ENCODE data around the gene CCDC30.

DNA sequence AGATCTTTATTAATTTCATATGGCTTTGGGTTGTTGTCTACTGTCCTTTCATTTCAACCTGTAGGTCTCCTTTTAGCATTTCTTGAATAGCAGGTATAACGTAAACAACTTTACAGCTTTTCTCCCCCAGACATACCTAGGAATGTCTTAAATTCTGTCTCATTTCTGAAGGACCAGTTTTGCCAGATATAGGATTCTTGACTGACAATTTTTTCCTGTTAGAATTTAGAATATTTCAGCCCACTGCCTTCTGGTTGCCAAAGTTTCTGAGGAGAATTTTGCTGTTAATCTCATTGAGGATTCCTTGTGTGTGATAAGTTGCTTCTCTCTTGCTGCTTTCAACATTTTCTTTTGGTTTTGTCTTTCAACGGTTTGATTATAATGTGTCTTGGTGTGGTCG is 60.1 kb downstream of the CCDC30 start:
- TF ChIP-seq, protein P1, sequence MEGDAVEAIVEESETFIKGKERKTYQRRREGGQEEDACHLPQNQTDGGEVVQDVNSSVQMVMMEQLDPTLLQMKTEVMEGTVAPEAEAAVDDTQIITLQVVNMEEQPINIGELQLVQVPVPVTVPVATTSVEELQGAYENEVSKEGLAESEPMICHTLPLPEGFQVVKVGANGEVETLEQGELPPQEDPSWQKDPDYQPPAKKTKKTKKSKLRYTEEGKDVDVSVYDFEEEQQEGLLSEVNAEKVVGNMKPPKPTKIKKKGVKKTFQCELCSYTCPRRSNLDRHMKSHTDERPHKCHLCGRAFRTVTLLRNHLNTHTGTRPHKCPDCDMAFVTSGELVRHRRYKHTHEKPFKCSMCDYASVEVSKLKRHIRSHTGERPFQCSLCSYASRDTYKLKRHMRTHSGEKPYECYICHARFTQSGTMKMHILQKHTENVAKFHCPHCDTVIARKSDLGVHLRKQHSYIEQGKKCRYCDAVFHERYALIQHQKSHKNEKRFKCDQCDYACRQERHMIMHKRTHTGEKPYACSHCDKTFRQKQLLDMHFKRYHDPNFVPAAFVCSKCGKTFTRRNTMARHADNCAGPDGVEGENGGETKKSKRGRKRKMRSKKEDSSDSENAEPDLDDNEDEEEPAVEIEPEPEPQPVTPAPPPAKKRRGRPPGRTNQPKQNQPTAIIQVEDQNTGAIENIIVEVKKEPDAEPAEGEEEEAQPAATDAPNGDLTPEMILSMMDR (IDR thresholded peaks at IDR 0.05; ENCODE audit: low read depth, low read length) = no peak
- no peak for TF ChIP-seq EZH2phosphoT487 (IDR thresholded peaks at IDR 0.05; ENCODE audit: low read depth)
